ENCODE data around the gene ZDHHC17. TPM values are rescaled to one million over a fixed set of nuclear protein-coding genes. Genes with fewer than 3 reads are reported as not detected.
"Not testable (repeated sequence)": the region's sequence is repeated elsewhere in the genome, so short reads cannot be mapped to it uniquely, and the experiment has no call there.

ZDHHC17 gene
- total RNA-seq, 1 donor from 2014 or later = 70.8 TPM

DNA sequence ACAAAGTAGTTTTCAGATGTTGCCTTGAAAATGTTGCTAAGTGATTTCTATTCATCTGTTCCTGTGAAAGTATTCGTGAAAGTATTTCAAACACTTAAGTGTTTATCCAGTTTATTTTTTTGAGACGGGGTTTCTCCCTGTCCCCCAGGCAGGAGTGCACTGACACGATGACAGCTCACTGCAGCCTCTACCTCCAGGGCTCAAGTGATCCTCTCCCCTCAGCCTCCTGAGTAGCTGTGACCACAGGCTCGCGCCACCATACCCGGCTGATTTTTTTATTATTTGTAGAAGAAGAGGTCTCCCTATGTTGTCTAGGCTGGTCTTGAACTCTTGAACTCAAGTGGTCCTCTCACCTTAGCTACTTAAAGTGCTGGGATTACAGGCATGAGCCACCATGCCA is 1.7 kb downstream of the ZDHHC17 start:
- ATAC-seq (ENCODE audit: low read depth) = no peak
- POLR2A ChIA-PET = interaction anchor here (1.4 kb wide), 1 partner anchor 12 kb away, joined by 4 read pairs; no protein-coding TSS in a partner anchor
- Mint-ChIP-seq H3K4me3 (peak overlapping the region; percentile 97), H3K27me3 (no peaks in the 10 kb centered on the region), H3K36me3 (ENCODE audit: low read depth) (peaks cover 6% of the 10 kb centered on the region), H3K27ac (peak overlapping the region; percentile 96), H3K9me3 (no peaks in the 10 kb centered on the region), H3K4me1 (peaks cover 48% of the 10 kb centered on the region)
- TF ChIP-seq, protein P1, sequence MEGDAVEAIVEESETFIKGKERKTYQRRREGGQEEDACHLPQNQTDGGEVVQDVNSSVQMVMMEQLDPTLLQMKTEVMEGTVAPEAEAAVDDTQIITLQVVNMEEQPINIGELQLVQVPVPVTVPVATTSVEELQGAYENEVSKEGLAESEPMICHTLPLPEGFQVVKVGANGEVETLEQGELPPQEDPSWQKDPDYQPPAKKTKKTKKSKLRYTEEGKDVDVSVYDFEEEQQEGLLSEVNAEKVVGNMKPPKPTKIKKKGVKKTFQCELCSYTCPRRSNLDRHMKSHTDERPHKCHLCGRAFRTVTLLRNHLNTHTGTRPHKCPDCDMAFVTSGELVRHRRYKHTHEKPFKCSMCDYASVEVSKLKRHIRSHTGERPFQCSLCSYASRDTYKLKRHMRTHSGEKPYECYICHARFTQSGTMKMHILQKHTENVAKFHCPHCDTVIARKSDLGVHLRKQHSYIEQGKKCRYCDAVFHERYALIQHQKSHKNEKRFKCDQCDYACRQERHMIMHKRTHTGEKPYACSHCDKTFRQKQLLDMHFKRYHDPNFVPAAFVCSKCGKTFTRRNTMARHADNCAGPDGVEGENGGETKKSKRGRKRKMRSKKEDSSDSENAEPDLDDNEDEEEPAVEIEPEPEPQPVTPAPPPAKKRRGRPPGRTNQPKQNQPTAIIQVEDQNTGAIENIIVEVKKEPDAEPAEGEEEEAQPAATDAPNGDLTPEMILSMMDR (IDR thresholded peaks at IDR 0.05) = no peak
- CTCF ChIA-PET = interaction anchor here (0.7 kb wide), 1 partner anchor 12 kb away, joined by 3 read pairs; no protein-coding TSS in a partner anchor
- intact Hi-C loops (cut with micrococcal nuclease) = loop anchor here (10.0 kb wide), 1 partner anchor 611 kb away; no protein-coding TSS in a partner anchor
- no peak for DNase-seq

DNA sequence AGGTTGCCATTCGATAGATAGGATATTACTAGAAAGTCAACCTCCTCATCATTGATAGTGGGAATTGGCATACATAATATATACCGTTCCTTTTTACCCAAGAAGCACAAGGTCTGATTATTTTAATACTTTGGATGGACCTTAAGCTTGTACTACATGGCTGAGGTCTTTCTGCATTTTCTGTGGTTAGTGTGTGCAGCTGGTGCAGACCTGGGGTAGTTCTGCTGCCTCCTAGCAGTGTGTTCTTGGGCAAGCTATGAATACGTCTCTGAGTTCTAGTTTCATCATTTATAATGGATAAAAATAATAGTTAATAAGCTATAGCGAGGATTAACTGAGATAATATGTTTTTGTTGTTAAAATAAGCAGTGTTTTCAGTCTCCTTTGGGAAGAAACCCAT is 2.2 kb downstream of the ZDHHC17 start:
- CTCF ChIA-PET = interaction anchor here (0.7 kb wide), 1 partner anchor 12 kb away, joined by 3 read pairs; no protein-coding TSS in a partner anchor

DNA sequence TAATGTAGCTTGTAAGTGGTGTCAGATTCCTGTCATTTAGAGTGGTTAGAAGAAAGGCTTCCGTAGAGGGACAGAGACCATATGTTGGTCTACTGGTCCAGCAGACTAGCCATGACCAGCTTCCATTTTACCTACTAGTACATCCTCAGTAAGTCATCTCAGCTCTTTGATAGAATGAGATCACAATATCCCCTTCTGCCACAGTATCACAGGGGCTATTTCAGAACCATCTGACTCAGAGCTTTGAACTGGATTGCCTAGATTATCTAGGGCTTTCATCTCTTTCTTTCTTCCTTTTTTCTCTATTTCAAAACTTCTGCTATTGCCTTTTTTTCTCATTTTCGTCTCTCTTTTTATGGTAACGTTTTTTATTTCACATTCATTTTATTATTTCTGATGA is 4.7 kb downstream of the ZDHHC17 start:
- no peaks in the 10 kb centered on the region for H3K27me3 Mint-ChIP-seq
- no peak for DNase-seq
- ChIA-PET POLR2A (interaction anchor here (1.3 to 1.5 kb wide), 2 partner anchors 9 to 11 kb away, joined by 4 to 8 read pairs; no protein-coding TSS in a partner anchor), CTCF (interaction anchor here (1.4 kb wide), 1 partner anchor 16 kb away, joined by 3 read pairs; no protein-coding TSS in a partner anchor)
- ATAC-seq (ENCODE audit: low read depth) = no peak
- no peaks in the 10 kb centered on the region for H3K9me3 Mint-ChIP-seq
- TF ChIP-seq, protein P1 (IDR thresholded peaks at IDR 0.05) = no peak
- H3K4me1 Mint-ChIP-seq = peaks cover 54% of the 10 kb centered on the region
- peaks cover 20% of the 10 kb centered on the region for H3K36me3 Mint-ChIP-seq (ENCODE audit: low read depth)
- H3K27ac Mint-ChIP-seq = no peak overlapping the region
- no peak overlapping the region for H3K4me3 Mint-ChIP-seq
- intact Hi-C loops (cut with micrococcal nuclease) = loop anchor here (10.0 kb wide), 1 partner anchor 614 kb away; no protein-coding TSS in a partner anchor

More for the DNA sequence above, 2.2 kb downstream of the ZDHHC17 start:
- Mint-ChIP-seq H3K27me3 (no peaks in the 10 kb centered on the region), H3K9me3 (no peaks in the 10 kb centered on the region), H3K4me1 (peaks cover 48% of the 10 kb centered on the region), H3K27ac (peak overlapping the region; percentile 96), H3K36me3 (ENCODE audit: low read depth) (peaks cover 6% of the 10 kb centered on the region), H3K4me3 (peak overlapping the region; percentile 97)
- no peak for ATAC-seq (ENCODE audit: low read depth)
- no peak for DNase-seq
- TF ChIP-seq, protein P1 (IDR thresholded peaks at IDR 0.05) = no peak
- intact Hi-C loops (cut with micrococcal nuclease) = loop anchor here (10.0 kb wide), 1 partner anchor 611 kb away; no protein-coding TSS in a partner anchor
- POLR2A ChIA-PET = interaction anchor here (1.4 kb wide), 1 partner anchor 11 kb away, joined by 4 read pairs; no protein-coding TSS in a partner anchor

DNA sequence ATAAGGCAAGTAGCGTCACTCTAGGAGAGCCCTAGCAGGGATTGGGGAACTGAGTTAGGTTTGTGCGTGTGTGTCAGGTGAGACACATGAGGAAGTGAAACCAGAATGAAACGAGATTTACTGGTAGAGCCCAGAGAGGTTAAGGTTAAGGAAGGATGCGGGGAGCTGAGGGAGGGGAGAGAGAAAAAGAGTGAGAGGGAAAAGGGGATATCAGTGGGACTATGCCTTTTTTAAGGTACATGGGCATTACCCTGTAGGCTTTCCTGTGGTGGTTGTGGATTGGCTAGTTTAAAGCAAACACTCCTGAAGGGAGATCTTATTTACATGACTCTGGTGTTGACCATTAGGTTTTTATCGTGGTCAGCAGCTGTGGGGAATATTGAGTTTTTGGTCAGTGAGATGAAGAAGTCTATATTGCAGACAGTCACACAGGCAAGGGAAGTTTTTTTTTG is 13.9 kb downstream of the ZDHHC17 start:
- no peak for DNase-seq
- TF ChIP-seq, protein P1 (IDR thresholded peaks at IDR 0.05) = no peak
- peak overlapping the region; percentile 79 for H3K27ac Mint-ChIP-seq
- peaks cover 60% of the 10 kb centered on the region for H3K4me1 Mint-ChIP-seq
- peak overlapping the region; percentile 24 for H3K4me3 Mint-ChIP-seq
- CTCF ChIA-PET = interaction anchor here (0.7 to 3.0 kb wide), 3 partner anchors 12 to 14 kb away, joined by 3 to 10 read pairs (median 4); partner anchors contain the start of gene ZDHHC17
- H3K36me3 Mint-ChIP-seq (ENCODE audit: low read depth) = peaks cover 21% of the 10 kb centered on the region
- H3K9me3 Mint-ChIP-seq = peaks cover 4% of the 10 kb centered on the region
- no peaks in the 10 kb centered on the region for H3K27me3 Mint-ChIP-seq
- intact Hi-C loops (cut with micrococcal nuclease) = loop anchor here (1.0 to 5.0 kb wide), 3 partner anchors 13 to 695 kb away; partner anchors contain the start of genes NAP1L1 and ZDHHC17
- POLR2A ChIA-PET = interaction anchor here (0.7 to 3.0 kb wide), 5 partner anchors 10 to 219 kb away, joined by 4 to 18 read pairs (median 4); partner anchors contain the start of genes OSBPL8 and ZDHHC17
- peak; percentile 99 for ATAC-seq (ENCODE audit: low read depth)

DNA sequence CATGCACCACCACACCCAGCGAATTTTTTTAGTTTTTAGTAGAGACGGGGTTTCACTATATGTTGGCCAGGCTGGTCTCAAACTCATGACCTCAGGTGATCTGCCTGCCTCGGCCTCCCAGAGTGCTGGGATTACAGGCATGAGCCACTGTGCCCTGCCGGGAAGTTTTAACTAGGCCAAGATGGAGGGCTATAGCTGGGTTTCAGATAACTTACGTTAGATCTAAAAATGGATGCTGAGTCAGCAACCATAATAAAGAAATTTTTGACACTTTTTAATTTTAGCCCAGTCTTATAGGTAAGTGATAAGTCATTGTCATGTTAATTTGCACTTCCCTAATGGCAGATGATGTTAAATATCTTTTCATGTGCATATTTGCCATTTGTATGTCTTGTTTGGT is 14.4 kb downstream of the ZDHHC17 start:
- H3K4me1 Mint-ChIP-seq = peaks cover 59% of the 10 kb centered on the region
- CTCF ChIA-PET = interaction anchor here (1.0 to 3.0 kb wide), 3 partner anchors 12 to 15 kb away, joined by 3 to 10 read pairs (median 3); partner anchors contain the start of gene ZDHHC17
- peaks cover 22% of the 10 kb centered on the region for H3K36me3 Mint-ChIP-seq (ENCODE audit: low read depth)
- DNase-seq (no peak), ATAC-seq (ENCODE audit: low read depth) (no peak)
- H3K27me3 Mint-ChIP-seq = no peaks in the 10 kb centered on the region
- TF ChIP-seq, protein P1 (IDR thresholded peaks at IDR 0.05) = no peak
- H3K27ac Mint-ChIP-seq = peak overlapping the region; percentile 79
- POLR2A ChIA-PET = interaction anchor here (0.6 to 3.0 kb wide), 5 partner anchors 10 to 190 kb away, joined by 4 to 18 read pairs (median 4); partner anchors contain the start of gene ZDHHC17
- intact Hi-C loops (cut with micrococcal nuclease) = loop anchor here (5.0 kb wide), 2 partner anchors 284 to 696 kb away; partner anchors contain the start of gene NAP1L1
- H3K4me3 Mint-ChIP-seq = no peak overlapping the region
- H3K9me3 Mint-ChIP-seq = peaks cover 4% of the 10 kb centered on the region

DNA sequence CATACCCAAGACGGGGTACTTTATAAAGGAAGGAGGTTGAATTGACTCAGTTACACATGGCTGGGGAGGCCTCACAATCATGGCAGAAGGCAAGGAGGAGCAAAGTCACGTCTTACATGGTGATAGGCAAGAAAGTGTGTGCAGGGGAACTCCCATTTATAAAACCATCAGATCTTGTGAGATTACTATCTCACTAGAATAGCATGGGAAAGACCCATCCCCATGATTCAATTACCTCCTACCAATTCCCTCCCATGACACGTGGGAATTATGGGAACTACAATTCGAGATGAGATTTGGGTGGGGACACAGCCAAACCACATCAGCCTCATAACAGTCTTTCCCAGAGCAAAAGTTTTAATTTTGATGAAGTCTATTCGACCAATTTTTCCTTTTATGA is 15.4 kb downstream of the ZDHHC17 start:
- intact Hi-C loops (cut with micrococcal nuclease) = loop anchor here (5.0 kb wide), 2 partner anchors 283 to 697 kb away; partner anchors contain the start of gene NAP1L1
- not testable (repeated sequence) for H3K9me3 Mint-ChIP-seq; ATAC-seq (ENCODE audit: low read depth); H3K27me3 Mint-ChIP-seq; H3K27ac Mint-ChIP-seq; DNase-seq; H3K4me3 Mint-ChIP-seq
- POLR2A ChIA-PET = interaction anchor here (1.5 kb wide), 1 partner anchor 11 kb away, joined by 4 read pairs; no protein-coding TSS in a partner anchor
- H3K4me1 Mint-ChIP-seq = peaks cover 62% of the 10 kb centered on the region
- CTCF ChIA-PET = interaction anchor here (0.8 to 1.1 kb wide), 2 partner anchors 10 to 11 kb away, joined by 3 read pairs; no protein-coding TSS in a partner anchor
- H3K36me3 Mint-ChIP-seq (ENCODE audit: low read depth) = peaks cover 28% of the 10 kb centered on the region

All from activated B cell treated with CpG ODN at 0.5 μM for 24 hours (primary cell).